ENCODE data around the gene DLGAP1. TPM values are rescaled to one million over a fixed set of nuclear protein-coding genes. Genes with fewer than 3 reads are reported as not detected.
A peak's percentile ranks its signal among the peaks of the same experiment; 100 is the strongest.

The DLGAP1 gene
- polyA plus RNA-seq, 1 experiment: 0.09 TPM

GRCh38 chr18:3626929-3627458, 828.1 kb downstream of the DLGAP1 start:
- Histone ChIP-seq H3K27ac (ENCODE audit: low read depth, low read length) (no peak overlapping the region), H3K9me3 (ENCODE audit: control insufficient read depth, insufficient read depth, low read length) (no peaks in the 10 kb centered on the region), H3K4me3 (ENCODE audit: low read depth, low read length) (no peak overlapping the region), H3K27me3 (ENCODE audit: control insufficient read depth, insufficient read depth, low read length) (no peaks in the 10 kb centered on the region)
- ChIA-PET CTCF (interaction anchor here (0.5 to 1.0 kb wide), 3 partner anchors 13 to 39 kb away, joined by 3 to 5 read pairs (median 3); no protein-coding TSS in a partner anchor), POLR2A (interaction anchor here (0.6 to 1.0 kb wide), 2 partner anchors 12 to 24 kb away, joined by 3 to 4 read pairs; no protein-coding TSS in a partner anchor)
- TF ChIP-seq CTCF (IDR thresholded peaks at IDR 0.05; ENCODE audit: low read depth, low read length): no peak
- DNase-seq (ENCODE audit: low read depth, low spot score): no peak

- CTCF ChIA-PET: no interaction called here
- no peak for TF ChIP-seq CTCF (IDR thresholded peaks at IDR 0.05; ENCODE audit: low read depth, low read length)
- H3K27me3 ChIP-seq (ENCODE audit: control insufficient read depth, insufficient read depth, low read length): no peaks in the 10 kb centered on the region
- no peak for DNase-seq (ENCODE audit: low read depth, low spot score)
- no peaks in the 10 kb centered on the region for H3K9me3 ChIP-seq (ENCODE audit: control insufficient read depth, insufficient read depth, low read length)
- POLR2A ChIA-PET: interaction anchor here (1.2 to 3.7 kb wide), 6 partner anchors 20 to 329 kb away, joined by 3 to 28 read pairs (median 16); no protein-coding TSS in a partner anchor
- H3K4me3 ChIP-seq (ENCODE audit: low read depth, low read length): no peak overlapping the region
- H3K27ac ChIP-seq (ENCODE audit: low read depth, low read length): peak overlapping the region; percentile 63
These were observed 829.4 kb downstream of the DLGAP1 start for GRCh38 chr18:3625742-3626091.

- no peak overlapping the region; the same call in 1 of the 2 replicates for H3K4me3 ChIP-seq (ENCODE audit: low read depth, low read length)
- TF ChIP-seq CTCF (IDR thresholded peaks at IDR 0.05; ENCODE audit: low read depth, low read length): no peak
- DNase-seq (ENCODE audit: low read depth, low spot score): peak; percentile 86
- peak overlapping the region; percentile 100 for H3K27ac ChIP-seq (ENCODE audit: low read depth, low read length)
- ChIA-PET POLR2A (interaction anchor here (1.2 to 3.7 kb wide), 8 partner anchors 20 to 328 kb away, joined by 3 to 28 read pairs (median 14); no protein-coding TSS in a partner anchor), CTCF (interaction anchor here (1.4 kb wide), 1 partner anchor 172 kb away, joined by 3 read pairs; no protein-coding TSS in a partner anchor)
- H3K9me3 ChIP-seq (ENCODE audit: control insufficient read depth, insufficient read depth, low read length): no peaks in the 10 kb centered on the region
- no peaks in the 10 kb centered on the region for H3K27me3 ChIP-seq (ENCODE audit: control insufficient read depth, insufficient read depth, low read length)
These were observed 830.0 kb downstream of the DLGAP1 start for GRCh38 chr18:3624935-3625741.

GRCh38 chr18:3624546-3624934, 830.6 kb downstream of the DLGAP1 start:
- H3K27ac ChIP-seq (ENCODE audit: low read depth, low read length): peak overlapping the region; percentile 100
- no peaks in the 10 kb centered on the region for H3K27me3 ChIP-seq (ENCODE audit: control insufficient read depth, insufficient read depth, low read length)
- DNase-seq (ENCODE audit: low read depth, low spot score): no peak
- peak overlapping the region; percentile 3 for H3K4me3 ChIP-seq (ENCODE audit: low read depth, low read length)
- no peak for TF ChIP-seq CTCF (IDR thresholded peaks at IDR 0.05; ENCODE audit: low read depth, low read length)
- ChIA-PET CTCF (interaction anchor here (1.0 to 1.4 kb wide), 2 partner anchors 42 to 172 kb away, joined by 3 read pairs; no protein-coding TSS in a partner anchor), POLR2A (interaction anchor here (0.6 to 3.7 kb wide), 12 partner anchors 19 to 736 kb away, joined by 3 to 28 read pairs (median 9); no protein-coding TSS in a partner anchor)
- H3K9me3 ChIP-seq (ENCODE audit: control insufficient read depth, insufficient read depth, low read length): no peaks in the 10 kb centered on the region

All from AG04450 (cell line).